GM12801 (cell line): ENCODE results near the gene MMRN2.

Experiments
- CTCF ChIP-seq: IDR thresholded peaks from one replicate; pipeline ENCODE4 v1.5.1; 2011; ENCODE audit warnings: control low read depth; ENCODE audit not compliant: insufficient read length; ENCODE audit errors: extremely low read depth

MMRN2 gene

GRCh38 chr10:86955501-86956194 lies 1.8 kb downstream of the MMRN2 start:
- TF ChIP-seq CTCF = no peak

GRCh38 chr10:86954681-86955500 lies 2.5 kb downstream of the MMRN2 start:
- TF ChIP-seq CTCF = no peak

- no peak for TF ChIP-seq CTCF
These were observed 3.4 kb downstream of the MMRN2 start for GRCh38 chr10:86953747-86954680.

GRCh38 chr10:86952106-86952505 lies 5.3 kb downstream of the MMRN2 start:
- no peak for TF ChIP-seq CTCF

- no peak for TF ChIP-seq CTCF
These were observed 6.1 kb downstream of the MMRN2 start for GRCh38 chr10:86951184-86951761.

- TF ChIP-seq CTCF = no peak
These were observed 7.1 kb downstream of the MMRN2 start for GRCh38 chr10:86950349-86950748.
